Measurements from ENCODE around the gene ADAMTS6.

Gene ADAMTS6

DNA sequence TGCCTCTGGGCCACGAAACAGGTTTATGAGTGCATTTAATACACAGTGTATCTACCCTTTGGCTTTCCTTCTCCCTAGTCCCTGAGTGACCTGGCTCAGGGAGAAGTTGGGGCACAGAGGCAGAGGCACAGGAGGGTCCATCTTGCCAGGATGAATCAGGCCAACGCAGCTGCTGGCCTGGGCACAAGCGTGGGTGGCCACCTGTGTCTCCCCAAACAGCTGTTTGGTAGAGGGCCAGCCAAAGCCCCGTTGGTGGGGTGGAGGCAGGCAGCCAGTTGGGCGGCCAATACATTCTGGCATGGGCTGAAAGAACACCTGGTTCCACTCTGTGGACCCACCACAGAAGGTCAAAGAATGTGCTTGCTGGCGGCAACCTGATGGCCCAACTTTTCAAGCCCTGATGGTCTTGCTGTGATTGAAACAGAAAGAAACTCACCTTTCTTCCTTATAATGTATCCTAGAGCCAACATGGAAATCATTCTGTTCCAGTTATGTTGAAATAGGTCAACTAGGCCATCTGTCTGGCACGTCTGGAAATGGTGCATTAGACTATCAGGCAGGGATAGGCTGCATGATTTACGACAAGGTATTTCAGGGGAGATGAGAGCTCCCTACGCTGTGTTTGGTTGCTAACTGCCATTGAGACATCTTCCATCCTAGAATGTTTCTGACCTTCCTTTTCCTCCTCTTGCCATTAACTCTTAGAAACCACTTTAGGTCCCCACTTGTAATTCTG lies 337.4 kb downstream of the ADAMTS6 start:
- DNase-seq (ENCODE audit: low read depth in 2 of 2) = no peak

DNA sequence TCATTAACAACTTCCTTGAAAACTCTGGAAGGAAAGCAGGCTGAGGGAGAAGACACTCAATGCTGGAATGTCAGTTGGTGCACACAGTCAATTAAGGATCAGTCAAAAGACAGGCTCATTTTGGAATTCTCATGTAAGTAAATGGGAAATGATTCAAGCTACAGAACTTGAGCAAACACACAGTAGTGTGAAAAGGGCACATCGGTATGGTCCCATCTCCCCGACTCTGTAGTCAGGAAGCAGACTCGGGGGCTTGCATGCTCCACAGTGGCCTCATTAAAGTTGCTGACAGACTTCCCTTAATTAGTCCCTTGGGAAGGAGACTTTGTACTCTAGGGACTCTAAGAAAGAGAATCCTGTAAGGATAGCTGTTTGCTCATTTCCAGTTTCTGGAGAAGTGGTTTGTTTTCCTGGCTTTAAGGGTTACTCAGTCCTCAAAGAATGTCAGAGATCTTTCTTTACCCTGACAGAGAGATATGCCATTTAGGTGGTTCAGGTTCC lies 339.2 kb downstream of the ADAMTS6 start:
- no peak for DNase-seq (ENCODE audit: low read depth in 2 of 2)

DNA sequence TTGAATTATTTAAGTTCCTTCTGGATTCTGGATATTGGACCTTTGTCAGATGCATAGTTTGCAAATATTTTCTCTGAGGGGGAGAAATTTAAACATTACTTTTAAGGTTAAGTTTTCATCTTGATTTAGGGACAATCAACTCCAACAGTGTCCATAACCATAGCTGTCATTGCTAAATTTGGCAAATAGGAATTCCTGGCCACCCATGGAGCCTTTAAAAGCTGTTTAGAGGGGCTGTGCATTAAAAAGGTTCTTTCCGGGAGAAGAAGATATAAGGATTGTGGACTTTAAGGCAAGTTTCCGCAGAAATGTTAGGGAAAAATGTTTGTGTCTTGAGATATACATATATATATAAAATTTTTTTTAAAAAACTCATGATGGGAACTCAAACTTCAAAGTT lies 339.7 kb downstream of the ADAMTS6 start:
- DNase-seq (ENCODE audit: low read depth in 2 of 2) = no peak

GRCh38 chr5:65141493-65141892 lies 340.2 kb downstream of the ADAMTS6 start:
- DNase-seq (ENCODE audit: low read depth in 2 of 2) = no peak

- no peak for DNase-seq (ENCODE audit: low read depth in 2 of 2)
These were observed 344.1 kb downstream of the ADAMTS6 start for GRCh38 chr5:65137631-65138030.

GRCh38 chr5:65133477-65134110 lies 348.1 kb downstream of the ADAMTS6 start:
- no peak for DNase-seq (ENCODE audit: low read depth in 2 of 2)

DNA sequence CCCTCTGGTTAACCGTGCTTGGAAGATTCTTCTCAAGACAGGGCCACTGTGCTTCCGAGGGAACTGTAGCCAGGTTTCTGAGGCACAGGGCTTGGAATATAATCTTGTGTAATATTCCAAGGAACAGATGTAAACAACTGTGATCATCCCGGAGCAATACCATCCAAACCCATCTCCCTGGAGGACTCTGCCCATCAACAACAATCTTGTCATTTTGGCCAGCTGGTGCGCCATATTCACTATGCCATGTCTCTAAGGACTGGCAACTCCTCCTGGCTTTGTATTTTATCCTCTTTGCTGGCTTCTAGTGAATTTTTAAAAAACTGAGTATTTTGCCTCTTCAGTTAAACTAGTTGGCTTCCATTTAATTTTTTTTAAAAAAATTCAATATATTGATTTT lies 349.3 kb downstream of the ADAMTS6 start:
- DNase-seq (ENCODE audit: low read depth in 2 of 2) = no peak

- no peak for DNase-seq (ENCODE audit: low read depth in 2 of 2)
These were observed 353.5 kb downstream of the ADAMTS6 start for GRCh38 chr5:65128226-65128625.

DNA sequence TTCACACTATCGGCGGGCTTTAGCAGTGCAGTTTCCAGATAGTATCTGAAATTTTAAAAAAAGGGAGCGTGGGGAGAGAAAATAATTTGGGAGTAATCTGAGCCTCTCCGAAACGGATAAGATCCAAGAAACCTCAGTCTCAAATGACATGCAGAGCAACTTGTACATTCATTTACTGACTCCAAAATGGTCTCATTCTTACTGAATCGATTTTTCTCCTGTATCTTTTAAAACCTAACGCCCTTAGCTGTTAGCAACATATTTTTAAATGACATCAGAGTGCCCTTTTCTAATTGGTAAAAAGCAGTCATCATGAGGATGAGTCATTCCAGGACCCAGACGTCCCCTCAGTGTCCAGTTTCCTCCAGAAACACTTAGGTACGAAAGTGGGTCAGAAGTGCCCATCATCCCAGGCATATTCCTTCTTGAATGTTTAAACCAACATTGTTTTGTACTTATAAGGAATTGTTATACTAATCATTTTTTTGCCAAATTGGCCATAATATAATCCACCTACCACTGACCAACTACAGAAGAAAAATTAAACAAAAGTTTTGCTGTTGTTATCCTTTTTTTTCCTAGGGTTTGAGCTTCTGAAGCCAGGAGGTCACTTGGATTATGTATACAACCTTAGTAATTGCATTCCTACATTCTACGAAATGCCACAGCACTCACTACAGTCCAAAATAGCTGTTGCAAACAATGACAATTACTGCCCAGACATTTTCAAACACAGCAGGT lies 354.4 kb downstream of the ADAMTS6 start:
- DNase-seq (ENCODE audit: low read depth in 2 of 2) = no peak

- no peak for DNase-seq (ENCODE audit: low read depth in 2 of 2)
These were observed 355.1 kb downstream of the ADAMTS6 start for GRCh38 chr5:65126542-65127069.

- no peak for DNase-seq (ENCODE audit: low read depth in 2 of 2)
These were observed 355.9 kb downstream of the ADAMTS6 start for GRCh38 chr5:65125591-65126541.

GRCh38 chr5:65121880-65122436 lies 359.8 kb downstream of the ADAMTS6 start:
- DNase-seq (ENCODE audit: low read depth in 2 of 2) = peak in 1 of 2 donors; percentile 9

GRCh38 chr5:65120371-65120967 lies 361.3 kb downstream of the ADAMTS6 start:
- DNase-seq (ENCODE audit: low read depth in 2 of 2) = no peak

GRCh38 chr5:65117525-65117924 lies 364.2 kb downstream of the ADAMTS6 start:
- DNase-seq (ENCODE audit: low read depth in 2 of 2) = no peak

DNA sequence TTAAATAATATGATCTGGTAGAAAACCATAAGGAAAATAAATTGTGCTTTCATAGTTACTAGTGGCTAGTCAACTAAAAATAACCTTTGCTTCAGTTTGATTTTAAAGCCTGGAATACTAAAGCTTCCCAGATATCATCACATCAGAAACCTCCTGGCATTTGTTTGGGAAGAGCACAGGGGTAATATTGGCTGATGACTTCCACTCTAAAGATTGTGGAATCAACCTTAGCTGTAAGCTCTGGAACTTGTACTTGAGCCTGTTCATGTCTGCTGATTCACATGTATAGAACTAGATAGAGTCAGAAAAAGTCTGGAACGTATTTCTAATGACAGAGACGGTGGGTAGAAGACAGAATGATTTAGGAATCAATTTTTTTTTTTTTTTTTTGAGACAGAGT lies 367.9 kb downstream of the ADAMTS6 start:
- no peak for DNase-seq (ENCODE audit: low read depth in 2 of 2)

DNA sequence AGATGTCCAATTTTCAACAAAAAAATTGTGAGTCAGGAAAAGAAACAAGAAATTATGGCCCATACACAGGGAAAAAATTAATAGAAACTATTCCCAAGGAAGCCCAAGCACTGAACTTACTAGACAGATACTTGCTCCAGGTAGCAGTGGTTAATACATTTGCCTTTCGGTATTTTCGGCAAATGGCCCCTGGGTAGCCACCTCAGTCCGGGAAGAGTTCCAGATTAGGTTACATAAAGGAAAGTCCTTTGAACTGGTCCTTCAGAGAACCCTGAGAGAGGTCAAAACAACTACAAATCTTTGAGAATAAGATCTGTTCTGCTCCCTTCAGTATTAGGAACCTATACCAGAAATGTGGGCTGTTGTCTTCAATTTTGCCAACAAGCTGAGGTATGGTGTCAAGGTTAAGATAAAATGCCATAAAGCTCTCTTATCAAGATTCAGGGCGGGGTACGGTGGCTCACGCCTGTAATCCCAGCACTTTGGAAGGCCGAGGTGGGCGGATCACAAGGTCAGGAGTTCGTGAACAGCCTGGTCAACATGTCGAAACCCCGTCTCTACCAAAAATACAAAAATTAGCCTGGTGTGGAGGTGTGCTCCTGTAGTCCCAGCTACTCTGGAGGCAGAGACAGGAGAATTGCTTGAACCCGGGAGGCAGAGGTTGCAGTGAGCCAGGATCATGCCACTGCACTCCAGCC lies 369.6 kb downstream of the ADAMTS6 start:
- no peak for DNase-seq (ENCODE audit: low read depth in 2 of 2)

DNA sequence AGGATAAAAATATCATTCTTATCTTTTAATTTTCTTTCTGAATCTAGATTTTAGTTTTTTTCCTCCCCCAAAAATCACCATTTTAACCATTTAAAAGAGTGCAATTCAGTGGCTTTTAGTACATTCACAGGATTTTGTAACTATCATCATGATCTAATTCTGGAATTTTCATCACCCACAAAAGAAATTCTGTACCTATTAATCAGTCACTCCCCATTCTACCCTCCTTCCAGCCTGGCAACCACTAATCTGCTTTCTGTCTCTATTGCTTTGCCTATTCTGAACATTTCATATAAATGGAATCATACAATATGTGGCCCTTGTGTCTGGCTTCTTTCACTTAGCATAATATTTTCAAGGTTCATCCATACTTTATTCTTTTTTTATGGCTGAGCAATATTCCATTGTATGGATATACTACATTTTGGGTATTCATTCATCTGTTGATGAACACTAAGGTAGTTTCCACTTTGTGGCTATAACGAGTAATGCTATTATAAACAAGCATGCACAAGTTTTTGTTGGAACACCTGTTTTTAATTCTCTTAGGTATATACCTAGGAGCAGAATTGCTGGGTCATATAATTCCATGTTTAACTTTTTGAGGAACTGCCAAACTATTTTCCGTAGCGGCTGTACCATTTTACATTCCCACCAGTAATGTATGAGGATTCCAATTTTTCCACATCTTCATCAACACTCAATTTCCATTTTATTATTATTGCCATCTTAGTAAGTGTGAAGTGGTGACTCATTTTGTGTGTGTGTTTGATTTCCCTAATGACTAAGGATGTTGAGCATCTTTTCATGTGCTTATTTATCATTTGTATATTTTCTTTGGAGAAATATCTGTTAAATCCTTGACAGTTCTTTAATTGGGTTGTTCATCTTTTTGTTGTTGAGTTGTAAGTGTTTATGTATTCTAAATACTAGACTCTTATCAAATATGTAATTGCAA lies 372.7 kb downstream of the ADAMTS6 start:
- no peak for DNase-seq (ENCODE audit: low read depth in 2 of 2)

GRCh38 chr5:65105301-65105700 lies 376.4 kb downstream of the ADAMTS6 start:
- DNase-seq (ENCODE audit: low read depth in 2 of 2) = no peak

DNA sequence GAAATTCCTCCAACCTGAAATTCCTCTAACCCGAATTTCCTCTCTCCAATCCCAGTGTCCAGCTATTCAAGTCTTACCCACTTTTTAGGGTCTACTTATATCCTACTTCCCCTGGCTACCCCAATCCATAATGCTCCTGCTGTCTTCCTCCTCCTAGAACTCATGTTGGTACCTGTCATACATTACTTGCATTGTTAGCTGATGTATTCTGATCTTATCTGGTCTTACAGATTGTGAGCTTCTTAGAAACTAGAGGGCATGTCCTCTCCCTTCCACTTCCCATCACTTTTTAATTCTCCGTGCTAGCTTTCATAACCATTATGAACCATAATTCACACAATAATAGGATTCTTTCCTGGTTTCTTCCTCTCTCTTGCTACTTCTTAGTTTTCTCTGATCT lies 376.9 kb downstream of the ADAMTS6 start:
- DNase-seq (ENCODE audit: low read depth in 2 of 2) = no peak

All from stimulated activated CD4-positive, alpha-beta T cell treated with anti-CD3 and anti-CD28 coated beads, Interleukin-15, amount 100 ng/mL, for 48 hours (primary cell).